ENCODE data around the gene KLC3.

GRCh38 chr19:45324349-45324907 is 16.1 kb upstream of the KLC3 start:
- TF ChIP-seq CTCF (IDR thresholded peaks at IDR 0.05) (no peak), POLR2A (IDR thresholded peaks at IDR 0.05) (no peak)
